H9 (cell line): ENCODE results near the gene ARHGEF12. TPM values are rescaled to one million over a fixed set of nuclear protein-coding genes. Genes with fewer than 3 reads are reported as not detected.

Source experiments
- DNase-seq: peaks from one replicate; pipeline ENCODE4 v3.0.0-alpha.2; 2017
- H2AFZ ChIP-seq: one replicate; pipeline ENCODE4 v1.6.1; 2013; ENCODE audit warnings: mild to moderate bottlenecking, low read length, control low read depth, moderate library complexity
- H2AK5ac ChIP-seq: 2 replicates; pipeline ENCODE4 v1.6.1; 2013; ENCODE audit warnings: low read length, control low read depth, mixed read lengths; ENCODE audit not compliant: insufficient read length
- H2BK120ac ChIP-seq: one replicate; pipeline ENCODE4 v1.6.1; 2013; ENCODE audit warnings: low read depth, mild to moderate bottlenecking, low read length, control low read depth, inconsistent platforms; ENCODE audit not compliant: poor library complexity, severe bottlenecking
- H2BK12ac ChIP-seq: 2 replicates; pipeline ENCODE4 v1.6.1; 2013; ENCODE audit warnings: low read length, control low read depth, mixed read lengths, low read depth; ENCODE audit not compliant: insufficient read length
- H2BK15ac ChIP-seq: 2 replicates; pipeline ENCODE4 v1.6.1; 2013; ENCODE audit warnings: low read depth, low read length, control low read depth
- H2BK20ac ChIP-seq: one replicate; pipeline ENCODE4 v1.6.1; 2013; ENCODE audit warnings: low read depth, mild to moderate bottlenecking, low read length, control low read depth, inconsistent platforms; ENCODE audit not compliant: poor library complexity, severe bottlenecking
- H2BK5ac ChIP-seq: 2 replicates; pipeline ENCODE4 v1.6.1; 2013; ENCODE audit warnings: low read length, control low read depth, mixed read lengths; ENCODE audit not compliant: insufficient read length
- H3K14ac ChIP-seq: 2 replicates; pipeline ENCODE4 v1.6.1; 2013; ENCODE audit warnings: low read length, control low read depth; ENCODE audit not compliant: insufficient read depth
- H3K18ac ChIP-seq: 2 replicates; pipeline ENCODE4 v1.6.1; 2013; ENCODE audit warnings: low read depth, mild to moderate bottlenecking, mixed read lengths, low read length, control low read depth; ENCODE audit not compliant: insufficient read length
- H3K23ac ChIP-seq: 2 replicates; pipeline ENCODE4 v1.6.1; 2013; ENCODE audit warnings: low read length, control low read depth, mixed read lengths, low read depth; ENCODE audit not compliant: insufficient read length
- H3K23me2 ChIP-seq: 2 replicates; pipeline ENCODE4 v1.6.1; 2013; ENCODE audit warnings: low read depth, mild to moderate bottlenecking, mixed read lengths, low read length, control low read depth; ENCODE audit not compliant: insufficient read length, poor library complexity, severe bottlenecking
- H3K27ac ChIP-seq: 2 replicates; pipeline ENCODE4 v1.5.1; 2013; ENCODE audit warnings: low read length, control low read depth, mixed read lengths, low read depth; ENCODE audit not compliant: insufficient read length
- H3K27me3 ChIP-seq: 2 replicates; pipeline ENCODE4 v1.6.1; 2013; ENCODE audit warnings: low read length, control low read depth, inconsistent platforms; ENCODE audit not compliant: insufficient read depth
- H3K4ac ChIP-seq: 2 replicates; pipeline ENCODE4 v1.6.1; 2013; ENCODE audit warnings: low read depth, mild to moderate bottlenecking, control low read depth, inconsistent platforms, low read length, moderate library complexity
- H3K4me1 ChIP-seq: 2 replicates; pipeline ENCODE4 v1.6.1; 2013; ENCODE audit warnings: low read length, control low read depth, inconsistent platforms; ENCODE audit not compliant: insufficient read depth
- H3K4me2 ChIP-seq: 2 replicates; pipeline ENCODE4 v1.6.1; 2013; ENCODE audit warnings: low read length, control low read depth, mixed read lengths; ENCODE audit not compliant: insufficient read length, insufficient read depth
- H3K56ac ChIP-seq: 2 replicates; pipeline ENCODE4 v1.6.1; 2013; ENCODE audit warnings: low read depth, mild to moderate bottlenecking, mixed read lengths, low read length, control low read depth; ENCODE audit not compliant: insufficient read length
- H3K79me1 ChIP-seq: 2 replicates; pipeline ENCODE4 v1.6.1; 2013; ENCODE audit warnings: low read depth, mild to moderate bottlenecking, moderate library complexity, low read length, control low read depth, inconsistent platforms; ENCODE audit not compliant: insufficient read depth, poor library complexity, severe bottlenecking
- H3K79me2 ChIP-seq: 2 replicates; pipeline ENCODE4 v1.6.1; 2013; ENCODE audit warnings: low read length, control low read depth, inconsistent platforms; ENCODE audit not compliant: insufficient read depth
- H3K9ac ChIP-seq: 2 replicates; pipeline ENCODE4 v1.6.1; 2013; ENCODE audit warnings: low read length, control low read depth, mixed read lengths; ENCODE audit not compliant: insufficient read length; ENCODE audit errors: extremely low read depth
- H3K9me3 ChIP-seq: one replicate; pipeline ENCODE4 v1.6.1; 2013; ENCODE audit warnings: low read depth, low read length, inconsistent platforms; ENCODE audit not compliant: control insufficient read depth
- H3T11ph ChIP-seq: one replicate; pipeline ENCODE4 v1.6.1; 2013; ENCODE audit warnings: mild to moderate bottlenecking, low read length, control low read depth, inconsistent platforms
- H4K20me1 ChIP-seq: one replicate; pipeline ENCODE4 v1.6.1; 2013; ENCODE audit not compliant: control insufficient read depth, insufficient read length, insufficient read depth
- H4K5ac ChIP-seq: 2 replicates; pipeline ENCODE4 v1.6.1; 2013; ENCODE audit warnings: low read depth, mild to moderate bottlenecking, mixed read lengths, low read length, control low read depth; ENCODE audit not compliant: insufficient read length
- H4K8ac ChIP-seq: replicated peaks from 2 replicates; pipeline ENCODE4 v1.6.1; 2013; ENCODE audit warnings: low read length, control low read depth, mixed read lengths, low read depth; ENCODE audit not compliant: insufficient read length
- H4K91ac ChIP-seq: 2 replicates; pipeline ENCODE4 v1.6.1; 2013; ENCODE audit warnings: low read depth, mild to moderate bottlenecking, moderate library complexity, mixed read lengths, low read length, control low read depth; ENCODE audit not compliant: insufficient read length
- H3K27ac Mint-ChIP-seq, 3 experiments: 2 replicates in 2 of 3; 3 replicates in 1 of 3; pipeline ENCODE4 v1.8.0; 2020 to 2021; ENCODE audit warnings: mixed read lengths in 3 of 3, mild to moderate bottlenecking in 1 of 3, moderate library complexity in 1 of 3
- H3K27me3 Mint-ChIP-seq: 2 replicates; pipeline ENCODE4 v1.8.0; 2021; ENCODE audit warnings: low read depth, mild to moderate bottlenecking, moderate library complexity, mixed read lengths
- H3K36me3 Mint-ChIP-seq, 3 experiments: 2 replicates in 2 of 3; 3 replicates in 1 of 3; pipeline ENCODE4 v1.8.0; 2020 to 2021; ENCODE audit warnings: low read depth in 3 of 3, mixed read lengths in 3 of 3; ENCODE audit not compliant: insufficient read depth in 1 of 3
- H3K4me1 Mint-ChIP-seq, 2 experiments: 2 replicates each; pipeline ENCODE4 v1.8.0; 2020; ENCODE audit warnings: mixed read lengths in 2 of 2
- H3K4me3 Mint-ChIP-seq, 2 experiments: 2 replicates in 1 of 2; 3 replicates in 1 of 2; pipeline ENCODE4 v1.8.0; 2020 to 2021; ENCODE audit warnings: mild to moderate bottlenecking in 2 of 2, mixed read lengths in 2 of 2, moderate library complexity in 1 of 2
- H3K9me3 Mint-ChIP-seq, 2 experiments: 2 replicates in 1 of 2; 3 replicates in 1 of 2; pipeline ENCODE4 v1.8.0; 2020; ENCODE audit warnings: mild to moderate bottlenecking in 2 of 2, mixed read lengths in 2 of 2, moderate library complexity in 1 of 2
- CTCF ChIP-seq: fragments of 200-600 bp; sonication (generic); conservative IDR thresholded peaks from 3 replicates; pipeline ENCODE4 v1.8.0; 2021; ENCODE audit warnings: antibody characterized with exemption, mild to moderate bottlenecking
- WGBS: extraction: QIAGEN DNeasy Blood & Tissue Kit; methylation state at CpG from one replicate; pipeline ENCODE4 v1.1.7; 2013; ENCODE audit warnings: missing lambda C conversion rate, low lambda C conversion rate, mixed read lengths; ENCODE audit not compliant: insufficient read length; ENCODE audit errors: extremely low coverage; 5-methylcytosine and 5-hydroxymethylcytosine counted together
- total RNA-seq: library from RNA; stranded (reverse); gene quantifications from 2 replicates; pipeline ENCODE4 v1.2.1, GENCODE V29; 2021

The ARHGEF12 gene
- total RNA-seq, 1 experiment from 2014 or later, result 27.0 TPM

DNA sequence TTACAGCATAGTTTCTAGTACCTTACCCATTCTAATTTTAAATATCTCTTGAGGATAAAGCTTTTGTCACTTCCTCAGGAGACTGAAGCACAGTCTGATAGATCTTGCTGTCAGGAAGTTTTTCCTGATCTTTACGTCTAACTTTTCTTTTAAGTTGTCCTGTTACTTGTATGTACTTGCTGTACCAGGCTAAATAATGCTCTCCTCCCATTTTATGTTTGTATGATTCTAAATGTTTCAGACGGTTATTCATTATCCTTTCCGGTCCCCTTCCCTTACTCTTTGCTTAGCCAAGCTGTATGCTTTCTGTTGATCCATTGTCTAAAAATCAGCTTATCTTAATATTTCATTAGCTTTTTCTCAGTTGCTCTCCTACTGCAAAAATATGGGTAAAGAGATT, 6.0 kb downstream of the ARHGEF12 start:
- H4K8ac ChIP-seq, result no peak overlapping the region
- no peak overlapping the region for H2AK5ac ChIP-seq
- no peak overlapping the region for H3K23ac ChIP-seq
- H3K23me2 ChIP-seq, result peaks cover 5% of the 10 kb centered on the region
- H3K79me2 ChIP-seq, result peaks cover 13% of the 10 kb centered on the region
- no peak overlapping the region for H3K4me3 Mint-ChIP-seq
- H3K36me3 Mint-ChIP-seq, result no peaks in the 10 kb centered on the region
- H3K9me3 Mint-ChIP-seq, result no peaks in the 10 kb centered on the region
- H3K56ac ChIP-seq, result no peak overlapping the region
- peaks cover 7% of the 10 kb centered on the region for H3K79me1 ChIP-seq
- H3K27ac Mint-ChIP-seq, result peak overlapping the region in 1 of 3 experiments; percentile 30; a peak in 3 of 7 replicates
- H3K9me3 ChIP-seq, result no peaks in the 10 kb centered on the region
- no peak overlapping the region for H2BK120ac ChIP-seq
- H4K5ac ChIP-seq, result no peak overlapping the region
- H3K27me3 ChIP-seq, result no peaks in the 10 kb centered on the region
- H3K27me3 Mint-ChIP-seq, result no peaks in the 10 kb centered on the region
- no peak overlapping the region for H3K9ac ChIP-seq
- H3K27ac ChIP-seq, result no peak overlapping the region
- no CpG with 5 or more reads among the region's 3 CpGs for WGBS
- no peak overlapping the region for H3T11ph ChIP-seq
- H3K4me1 Mint-ChIP-seq, result peaks cover 36 to 41% of the 10 kb centered on the region in 2 experiments
- no peak overlapping the region for H3K4ac ChIP-seq
- peaks cover 6% of the 10 kb centered on the region; the same call in 1 of the 2 replicates for H3K4me1 ChIP-seq
- H4K91ac ChIP-seq, result no peak overlapping the region
- H3K18ac ChIP-seq, result no peak overlapping the region
- no peak overlapping the region for H2AFZ ChIP-seq
- H3K14ac ChIP-seq, result no peak overlapping the region
- no peak for DNase-seq
- TF ChIP-seq CTCF, result no peak
- no peaks in the 10 kb centered on the region for H4K20me1 ChIP-seq
- H2BK15ac ChIP-seq, result no peak overlapping the region
- no peak overlapping the region for H2BK12ac ChIP-seq
- no peak overlapping the region for H3K4me2 ChIP-seq
- no peak overlapping the region for H2BK5ac ChIP-seq
- H2BK20ac ChIP-seq, result no peak overlapping the region
